HL-60 (cell line): ENCODE measurements around the gene AGPAT4.
A peak's percentile ranks its signal among the peaks of the same experiment; 100 is the strongest.

Source experiments
- DNase-seq, 2 experiments: peaks; one replicate each; pipeline ENCODE4 v3.0.0-alpha.2; 2010 to 2020; ENCODE audit warnings: low read depth in 1 of 2, low spot score in 1 of 2
- H3K27ac ChIP-seq: fragments of 250-450 bp; sonication (Bioruptor Pico); replicated peaks from 2 replicates; pipeline ENCODE4 v1.5.1; 2020; ENCODE audit warnings: mild to moderate bottlenecking, moderate library complexity
- H3K27me3 ChIP-seq: fragments of 250-450 bp; sonication (Bioruptor Pico); 2 replicates; pipeline ENCODE4 v1.5.1; 2021; ENCODE audit warnings: mild to moderate bottlenecking, moderate library complexity; ENCODE audit not compliant: insufficient read depth, poor library complexity, severe bottlenecking
- H3K4me3 ChIP-seq: replicated peaks from 2 replicates; pipeline ENCODE4 v1.5.1; 2011; ENCODE audit warnings: mild to moderate bottlenecking, control low read depth, low read length; ENCODE audit not compliant: insufficient read depth
- GABPA ChIP-seq: IDR thresholded peaks from 2 replicates; pipeline ENCODE4 v1.6.1; 2012; ENCODE audit warnings: low read depth
- POLR2AphosphoS5 ChIP-seq: IDR thresholded peaks from 2 replicates; pipeline ENCODE4 v1.6.1; 2012; ENCODE audit warnings: low read depth
- REST ChIP-seq: IDR thresholded peaks from 2 replicates; pipeline ENCODE4 v1.6.1; 2012; ENCODE audit warnings: low read depth; ENCODE audit not compliant: insufficient replicate concordance
- SPI1 ChIP-seq: IDR thresholded peaks from 2 replicates; pipeline ENCODE4 v1.6.1; 2012; ENCODE audit warnings: low read depth, mild to moderate bottlenecking, borderline replicate concordance
- TF ChIP-seq, protein P1 (sequence below): IDR thresholded peaks from one replicate; pipeline ENCODE4 v1.5.1; 2011; ENCODE audit warnings: low read length, control low read depth, inconsistent platforms; ENCODE audit not compliant: insufficient read depth

Gene AGPAT4

DNA sequence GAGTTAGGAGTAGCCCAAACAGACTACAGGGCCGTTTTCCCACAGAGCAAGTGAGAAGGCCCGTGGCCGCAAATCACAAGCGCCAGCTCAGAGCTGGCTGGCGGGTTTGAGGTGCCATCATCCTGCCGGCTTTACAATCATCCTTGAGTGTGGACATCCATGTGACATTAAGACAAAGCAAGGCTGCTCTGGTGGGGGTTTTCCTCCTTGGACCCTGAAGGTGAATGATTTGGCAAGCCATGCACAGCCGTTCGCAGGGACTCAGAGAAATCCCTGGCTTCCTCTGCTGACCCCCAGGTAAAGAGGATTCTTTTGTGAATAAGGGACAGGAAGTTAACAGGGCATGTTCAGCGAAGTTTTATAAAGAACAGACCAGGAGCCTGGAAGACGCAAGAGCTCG lies 137.2 kb downstream of the AGPAT4 start:
- TF ChIP-seq GABPA (no peak), SPI1 (no peak), REST (no peak), POLR2AphosphoS5 (no peak)
- TF ChIP-seq, protein P1, sequence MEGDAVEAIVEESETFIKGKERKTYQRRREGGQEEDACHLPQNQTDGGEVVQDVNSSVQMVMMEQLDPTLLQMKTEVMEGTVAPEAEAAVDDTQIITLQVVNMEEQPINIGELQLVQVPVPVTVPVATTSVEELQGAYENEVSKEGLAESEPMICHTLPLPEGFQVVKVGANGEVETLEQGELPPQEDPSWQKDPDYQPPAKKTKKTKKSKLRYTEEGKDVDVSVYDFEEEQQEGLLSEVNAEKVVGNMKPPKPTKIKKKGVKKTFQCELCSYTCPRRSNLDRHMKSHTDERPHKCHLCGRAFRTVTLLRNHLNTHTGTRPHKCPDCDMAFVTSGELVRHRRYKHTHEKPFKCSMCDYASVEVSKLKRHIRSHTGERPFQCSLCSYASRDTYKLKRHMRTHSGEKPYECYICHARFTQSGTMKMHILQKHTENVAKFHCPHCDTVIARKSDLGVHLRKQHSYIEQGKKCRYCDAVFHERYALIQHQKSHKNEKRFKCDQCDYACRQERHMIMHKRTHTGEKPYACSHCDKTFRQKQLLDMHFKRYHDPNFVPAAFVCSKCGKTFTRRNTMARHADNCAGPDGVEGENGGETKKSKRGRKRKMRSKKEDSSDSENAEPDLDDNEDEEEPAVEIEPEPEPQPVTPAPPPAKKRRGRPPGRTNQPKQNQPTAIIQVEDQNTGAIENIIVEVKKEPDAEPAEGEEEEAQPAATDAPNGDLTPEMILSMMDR: no peak
- no peak for DNase-seq
- H3K4me3 ChIP-seq: no peak overlapping the region
- no peak overlapping the region for H3K27ac ChIP-seq
- no peaks in the 10 kb centered on the region for H3K27me3 ChIP-seq

GRCh38 chr6:161135695-161136591 lies 137.9 kb downstream of the AGPAT4 start:
- Histone ChIP-seq H3K27ac (no peak overlapping the region), H3K27me3 (no peaks in the 10 kb centered on the region), H3K4me3 (no peak overlapping the region)
- no peak for TF ChIP-seq GABPA
- TF ChIP-seq SPI1: no peak
- TF ChIP-seq, protein P1: no peak
- 0 out of 2 replicates have a peak, but pooled peaks have one; percentile 27 for TF ChIP-seq POLR2AphosphoS5
- no peak for DNase-seq

DNA sequence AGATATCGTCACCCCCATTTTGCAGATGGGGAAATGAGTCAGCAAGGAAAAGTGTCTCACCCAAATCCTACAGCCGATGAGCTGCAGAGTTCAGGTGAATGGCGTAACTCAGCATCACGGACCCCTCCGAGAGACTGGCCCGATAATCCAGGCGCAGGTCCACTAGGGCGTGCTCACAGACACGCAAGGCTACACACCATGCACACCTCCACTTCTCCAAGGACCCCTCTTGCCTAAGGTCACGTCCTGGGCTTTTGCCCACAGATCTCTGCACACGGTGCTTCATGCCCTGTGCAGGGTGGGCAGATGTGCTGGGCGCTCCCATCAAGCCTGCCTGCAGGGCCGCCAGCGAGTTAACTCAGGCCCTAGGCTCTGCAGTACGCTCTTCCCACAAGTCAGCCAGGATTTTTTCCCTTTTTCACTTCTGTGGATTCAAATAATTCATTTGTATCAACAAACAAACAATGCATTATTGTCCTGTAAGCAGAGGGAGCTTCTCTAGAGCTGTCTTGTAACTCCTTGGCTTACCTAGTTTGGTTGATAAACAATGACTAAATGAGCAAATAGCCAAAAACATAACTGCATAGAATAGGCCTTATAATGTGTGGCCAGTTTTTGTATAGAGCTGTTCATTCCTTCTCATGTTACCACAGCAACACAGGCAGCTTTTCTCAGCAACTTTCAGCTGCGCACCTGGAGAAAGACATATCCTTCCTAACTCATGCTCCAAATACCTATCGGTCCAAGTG lies 139.1 kb downstream of the AGPAT4 start:
- no peak for DNase-seq
- no peak overlapping the region for H3K27ac ChIP-seq
- no peak overlapping the region for H3K4me3 ChIP-seq
- TF ChIP-seq POLR2AphosphoS5: no peak
- H3K27me3 ChIP-seq: no peaks in the 10 kb centered on the region

DNA sequence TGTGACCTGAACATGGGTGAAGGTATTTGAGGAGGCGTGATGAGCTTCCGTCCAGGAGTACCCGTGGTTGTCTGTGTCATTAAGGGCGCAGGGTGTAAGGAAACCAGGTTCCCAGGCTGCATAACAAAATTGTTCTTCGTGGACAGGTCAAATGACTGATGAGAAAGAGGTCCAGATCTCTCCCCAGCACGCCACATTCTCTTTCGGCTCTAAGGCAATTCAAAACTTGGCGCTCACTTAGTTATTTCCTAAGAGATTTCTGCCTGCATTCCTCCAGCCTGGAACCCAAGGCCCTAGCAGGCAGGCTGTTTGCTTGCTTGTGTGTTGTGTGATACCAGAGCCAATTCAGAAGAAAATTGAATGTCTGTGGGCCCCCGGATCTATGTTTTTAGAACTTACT lies 139.9 kb downstream of the AGPAT4 start:
- TF ChIP-seq, protein P1: no peak
- TF ChIP-seq GABPA (no peak), REST (no peak), POLR2AphosphoS5 (no peak), SPI1 (no peak)
- no peak overlapping the region for H3K27ac ChIP-seq
- no peaks in the 10 kb centered on the region for H3K27me3 ChIP-seq
- no peak for DNase-seq
- H3K4me3 ChIP-seq: no peak overlapping the region
